HepG2 (cell line): ENCODE results near the gene TPP2. TPM values are rescaled to one million over a fixed set of nuclear protein-coding genes. Genes with fewer than 3 reads are reported as not detected.

ENCODE experiments used
- ATAC-seq: fragments of 200-7000 bp; cut with Tn5 transposase; 3 replicates; pipeline ENCODE4 v1.9.1; 2020; ENCODE audit warnings: mild to moderate bottlenecking, moderate library complexity
- BruUV-seq: library from RNA; stranded (reverse); fragments of 400-500 nt; replicated peaks from 2 replicates; lab custom pipeline; 2021; lab: Mats Ljungman, UMichigan
- CTCF ChIA-PET: fragments of 300-600 bp; formaldehyde crosslinking; extraction: SDS; loops from one replicate; lab custom pipeline; 2021; ENCODE audit warnings: low total read pairs, inconsistent platforms, low intra/inter-chr PET ratio; lab: Yijun Ruan, JAX
- POLR2A ChIA-PET: fragments of 350-600 bp; sonication (Branson Sonifier 250); formaldehyde crosslinking; loops from one replicate; lab custom pipeline; 2020; ENCODE audit warnings: antibody characterized with exemption, inconsistent platforms; lab: Yijun Ruan, JAX
- DNase-seq: peaks from one replicate; pipeline ENCODE4 v3.0.0-alpha.2; 2015; ENCODE audit warnings: low spot score
- FAIRE-seq: peaks from 3 replicates; lab custom pipeline; 2011; peaks lifted over from hg19 to GRCh38; lab: Jason Lieb, UNC
- H2AFZ ChIP-seq: one replicate; pipeline ENCODE4 v1.6.1; 2011; ENCODE audit warnings: low read length, inconsistent platforms
- H3K27ac ChIP-seq: fragments of 300-600 bp; 3 replicates; pipeline ENCODE4 v1.8.0; 2011; ENCODE audit warnings: mixed run types, mild to moderate bottlenecking, mixed read lengths, low read length, inconsistent platforms; ENCODE audit not compliant: insufficient read depth; ENCODE audit errors: extremely low read length
- H3K27me3 ChIP-seq, 2 experiments: fragments of 200-600 bp in 1 of 2; 2 replicates in 1 of 2; 3 replicates in 1 of 2; pipeline versions ENCODE4 v1.6.0 to v1.8.0; 2011; ENCODE audit warnings: low read length in 2 of 2, mild to moderate bottlenecking in 2 of 2, moderate library complexity in 2 of 2, inconsistent platforms in 1 of 2; ENCODE audit not compliant: insufficient read depth in 2 of 2, control insufficient read depth in 1 of 2
- H3K36me3 ChIP-seq, 2 experiments: fragments of 200-600 bp in 1 of 2; replicated peaks in 1 of 2; 2 replicates in 1 of 2; 3 replicates in 1 of 2; pipeline versions ENCODE4 v1.5.1 to v1.8.0; 2011; ENCODE audit warnings: low read length in 2 of 2, inconsistent platforms in 1 of 2; ENCODE audit not compliant: insufficient read depth in 2 of 2, control insufficient read depth in 1 of 2
- H3K4me1 ChIP-seq: 2 replicates; pipeline ENCODE4 v1.5.1; 2012; ENCODE audit warnings: low read length, inconsistent platforms; ENCODE audit not compliant: insufficient read depth
- H3K4me2 ChIP-seq: 2 replicates; pipeline ENCODE4 v1.6.0; 2011; ENCODE audit warnings: low read depth, low read length, inconsistent platforms
- H3K4me3 ChIP-seq, 3 experiments: fragments of 200-600 bp in 1 of 3; sonication (generic), shearing (Covaris generic) in 1 of 3; replicated peaks in 1 of 3; 2 replicates each; pipeline ENCODE4 v1.5.1; 2011 to 2016; ENCODE audit warnings: low read length in 3 of 3, inconsistent platforms in 2 of 3, low read depth in 2 of 3, mild to moderate bottlenecking in 2 of 3, control low read depth in 1 of 3, mixed read lengths in 1 of 3; ENCODE audit not compliant: insufficient read depth in 1 of 3
- H3K79me2 ChIP-seq: one replicate; pipeline ENCODE4 v1.6.1; 2011; ENCODE audit warnings: low read length, inconsistent platforms; ENCODE audit not compliant: insufficient read depth
- H3K9ac ChIP-seq: 2 replicates; pipeline ENCODE4 v1.6.0; 2011; ENCODE audit warnings: mild to moderate bottlenecking, low read depth, low read length, inconsistent platforms; ENCODE audit not compliant: insufficient read depth
- H3K9me3 ChIP-seq: 2 replicates; pipeline ENCODE4 v1.5.1; 2012; ENCODE audit warnings: mild to moderate bottlenecking, low read length
- H4K20me1 ChIP-seq: 2 replicates; pipeline ENCODE4 v1.6.0; 2011; ENCODE audit warnings: inconsistent platforms, mild to moderate bottlenecking, low read length, moderate library complexity; ENCODE audit not compliant: insufficient read depth
- BRCA1 ChIP-seq: sonication (generic); formaldehyde crosslinking; IDR thresholded peaks from 2 replicates; pipeline ENCODE4 v1.4.0; 2020; ENCODE audit warnings: missing genetic modification reagents
- MXI1 ChIP-seq: IDR thresholded peaks from 3 replicates; pipeline ENCODE4 v1.6.1; 2012; ENCODE audit warnings: low read depth, low read length, inconsistent platforms, borderline replicate concordance
- WGBS: methylation state at CpG from one replicate; pipeline ENCODE4 v1.1.6; 2017; ENCODE audit warnings: low lambda C conversion rate; 5-methylcytosine and 5-hydroxymethylcytosine counted together
- in situ Hi-C: cut with HindIII; loops from 2 replicates; pipeline ENCODE4 v1.10.0; 2017; ENCODE audit warnings: low pct_unique_long_range_greater_than_20kb; ENCODE audit not compliant: extremely low pct_ligation_motif_present
- intact Hi-C: fragments of 100-400 bp; cut with micrococcal nuclease; formaldehyde crosslinking; loops from one replicate; pipeline ENCODE4 v1.10.0; 2022; ENCODE audit not compliant: unreplicated experiment
- polyA plus RNA-seq, 8 experiments: library from polyadenylated mRNA; depleted of rRNA in 3 of 8; stranded (reverse) in 7 of 8; unstranded in 1 of 8; fragments of >200 nt; fragmentation: Illumina TruSeq in 4 of 8; extraction: Trizol in 4 of 8; gene quantifications; 2 replicates each; pipeline versions ENCODE4 v1.2.1 to v1.2.3, GENCODE V29; 2011 to 2016; ENCODE audit warnings: low read depth in 4 of 8, missing spikeins in 1 of 8, mixed read lengths in 1 of 8; ENCODE audit not compliant: insufficient read depth in 1 of 8
- total RNA-seq, 5 experiments: library from RNA; depleted of rRNA; stranded (reverse); fragments of >200 nt; fragmentation: Illumina TruSeq; extraction: Trizol; gene quantifications; 2 replicates each; pipeline ENCODE4 v1.2.3, GENCODE V29; 2016; ENCODE audit warnings: low read depth in 1 of 5
- TF ChIP-seq, protein P1 (sequence below), 2 experiments: fragments of 450-650 bp in 1 of 2; sonication (generic) in 1 of 2; formaldehyde crosslinking in 1 of 2; IDR thresholded peaks; 2 replicates each; pipeline versions ENCODE4 v1.6.1 to v1.8.0; 2016 to 2022; ENCODE audit warnings: antibody characterized with exemption in 1 of 2, mild to moderate bottlenecking in 1 of 2, missing genetic modification reagents in 1 of 2

TPP2 gene
- total and polyA plus RNA-seq, 2 of the 13 experiments (the other 11 are each of a cell fraction or from before 2014, with no cell fraction given), result 16.4 to 52.1 TPM

DNA sequence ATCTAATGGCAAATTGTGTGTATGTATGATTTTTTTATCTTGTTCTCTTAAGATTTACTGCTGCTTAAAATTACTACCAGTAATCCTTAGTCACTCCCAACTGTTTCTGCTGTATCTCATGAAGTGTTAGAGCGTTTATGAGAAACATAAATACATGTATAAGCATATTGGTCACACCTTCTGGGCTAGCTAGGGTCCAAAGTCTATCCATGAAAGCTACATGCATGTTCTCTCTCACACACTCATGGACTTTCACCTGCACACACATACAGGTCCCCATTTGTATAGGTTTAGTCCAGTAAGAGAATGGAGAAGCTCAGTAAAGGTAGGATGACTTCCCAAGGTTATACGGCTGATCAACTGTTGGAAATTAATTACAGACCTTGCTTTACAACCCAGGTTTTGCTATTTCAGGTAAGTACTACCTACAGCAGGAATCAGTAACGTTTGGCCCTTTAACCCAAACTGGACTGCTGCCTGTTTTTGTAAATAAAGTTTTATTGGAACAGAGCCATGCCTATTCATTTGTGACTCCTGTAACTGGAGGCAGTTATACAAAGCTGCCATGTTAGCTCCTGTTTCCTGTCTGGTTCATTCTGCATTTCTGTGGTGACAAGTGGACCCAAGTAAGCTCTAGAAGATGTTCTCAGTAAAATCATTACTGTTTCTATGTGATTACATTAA is 82.8 kb downstream of the TPP2 start:
- Histone ChIP-seq H3K9ac (no peak overlapping the region), H3K9me3 (no peaks in the 10 kb centered on the region), H3K27ac (no peak overlapping the region), H3K27me3 (no peaks in the 10 kb centered on the region), H3K4me1 (no peaks in the 10 kb centered on the region), H4K20me1 (no peaks in the 10 kb centered on the region), H3K36me3 (peaks cover 0 to 28% of the 10 kb centered on the region in 2 experiments; a peak in 2 of 5 replicates), H3K4me3 (no peak overlapping the region), H2AFZ (no peak overlapping the region), H3K79me2 (no peaks in the 10 kb centered on the region)
- ATAC-seq, result no peak
- CTCF ChIA-PET, result no interaction called here
- POLR2A ChIA-PET, result no interaction called here
- no peak for FAIRE-seq
- WGBS, result 81% methylated on average over 3 of the region's 3 CpGs
- in situ Hi-C loops, result no loop called here
- no TSS peak for BruUV-seq
- intact Hi-C loops, result no loop called here
- TF ChIP-seq BRCA1 (CRISPR knock-in tag), result no peak
- TF ChIP-seq, protein P1, sequence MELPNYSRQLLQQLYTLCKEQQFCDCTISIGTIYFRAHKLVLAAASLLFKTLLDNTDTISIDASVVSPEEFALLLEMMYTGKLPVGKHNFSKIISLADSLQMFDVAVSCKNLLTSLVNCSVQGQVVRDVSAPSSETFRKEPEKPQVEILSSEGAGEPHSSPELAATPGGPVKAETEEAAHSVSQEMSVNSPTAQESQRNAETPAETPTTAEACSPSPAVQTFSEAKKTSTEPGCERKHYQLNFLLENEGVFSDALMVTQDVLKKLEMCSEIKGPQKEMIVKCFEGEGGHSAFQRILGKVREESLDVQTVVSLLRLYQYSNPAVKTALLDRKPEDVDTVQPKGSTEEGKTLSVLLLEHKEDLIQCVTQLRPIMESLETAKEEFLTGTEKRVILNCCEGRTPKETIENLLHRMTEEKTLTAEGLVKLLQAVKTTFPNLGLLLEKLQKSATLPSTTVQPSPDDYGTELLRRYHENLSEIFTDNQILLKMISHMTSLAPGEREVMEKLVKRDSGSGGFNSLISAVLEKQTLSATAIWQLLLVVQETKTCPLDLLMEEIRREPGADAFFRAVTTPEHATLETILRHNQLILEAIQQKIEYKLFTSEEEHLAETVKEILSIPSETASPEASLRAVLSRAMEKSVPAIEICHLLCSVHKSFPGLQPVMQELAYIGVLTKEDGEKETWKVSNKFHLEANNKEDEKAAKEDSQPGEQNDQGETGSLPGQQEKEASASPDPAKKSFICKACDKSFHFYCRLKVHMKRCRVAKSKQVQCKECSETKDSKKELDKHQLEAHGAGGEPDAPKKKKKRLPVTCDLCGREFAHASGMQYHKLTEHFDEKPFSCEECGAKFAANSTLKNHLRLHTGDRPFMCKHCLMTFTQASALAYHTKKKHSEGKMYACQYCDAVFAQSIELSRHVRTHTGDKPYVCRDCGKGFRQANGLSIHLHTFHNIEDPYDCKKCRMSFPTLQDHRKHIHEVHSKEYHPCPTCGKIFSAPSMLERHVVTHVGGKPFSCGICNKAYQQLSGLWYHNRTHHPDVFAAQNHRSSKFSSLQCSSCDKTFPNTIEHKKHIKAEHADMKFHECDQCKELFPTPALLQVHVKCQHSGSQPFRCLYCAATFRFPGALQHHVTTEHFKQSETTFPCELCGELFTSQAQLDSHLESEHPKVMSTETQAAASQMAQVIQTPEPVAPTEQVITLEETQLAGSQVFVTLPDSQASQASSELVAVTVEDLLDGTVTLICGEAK (IDR thresholded peaks at IDR 0.05), result peak; percentile 48; the same call in 1 of the 2 replicates
- TF ChIP-seq, protein P1 (CRISPR knock-in tag; IDR thresholded peaks at IDR 0.05), result peak; percentile 95
- TF ChIP-seq MXI1, result no peak
- TF ChIP-seq, all 625 proteins: peak for 1
- no peak overlapping the region for H3K4me2 ChIP-seq
- no peak for DNase-seq
